GM12801 (cell line): ENCODE data around the gene TBC1D8.

Source experiments
- TF ChIP-seq, protein P1 (sequence below): IDR thresholded peaks from one replicate; pipeline ENCODE4 v1.5.1; 2011; ENCODE audit warnings: control low read depth; ENCODE audit not compliant: insufficient read length; ENCODE audit errors: extremely low read depth

Gene TBC1D8

DNA sequence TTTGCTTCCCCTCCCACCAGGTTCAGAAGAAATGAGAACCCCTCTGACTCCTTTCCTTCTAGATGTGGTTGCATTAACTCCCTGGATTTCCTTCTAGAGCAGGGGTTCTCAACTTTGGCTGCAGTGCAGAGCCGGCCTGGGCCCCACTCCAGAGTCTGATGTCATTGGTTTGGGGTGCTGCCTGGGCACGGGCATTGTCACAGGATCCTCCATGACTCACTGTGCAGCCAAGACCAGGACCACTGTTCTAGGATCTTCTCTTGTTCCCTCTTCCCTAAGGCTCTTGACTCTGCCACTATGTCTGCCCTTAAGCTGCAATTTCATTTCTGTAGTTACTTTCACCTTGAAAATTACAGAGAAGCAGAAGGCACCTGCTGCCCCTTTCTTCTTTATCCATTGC lies 31.8 kb downstream of the TBC1D8 start:
- TF ChIP-seq, protein P1, sequence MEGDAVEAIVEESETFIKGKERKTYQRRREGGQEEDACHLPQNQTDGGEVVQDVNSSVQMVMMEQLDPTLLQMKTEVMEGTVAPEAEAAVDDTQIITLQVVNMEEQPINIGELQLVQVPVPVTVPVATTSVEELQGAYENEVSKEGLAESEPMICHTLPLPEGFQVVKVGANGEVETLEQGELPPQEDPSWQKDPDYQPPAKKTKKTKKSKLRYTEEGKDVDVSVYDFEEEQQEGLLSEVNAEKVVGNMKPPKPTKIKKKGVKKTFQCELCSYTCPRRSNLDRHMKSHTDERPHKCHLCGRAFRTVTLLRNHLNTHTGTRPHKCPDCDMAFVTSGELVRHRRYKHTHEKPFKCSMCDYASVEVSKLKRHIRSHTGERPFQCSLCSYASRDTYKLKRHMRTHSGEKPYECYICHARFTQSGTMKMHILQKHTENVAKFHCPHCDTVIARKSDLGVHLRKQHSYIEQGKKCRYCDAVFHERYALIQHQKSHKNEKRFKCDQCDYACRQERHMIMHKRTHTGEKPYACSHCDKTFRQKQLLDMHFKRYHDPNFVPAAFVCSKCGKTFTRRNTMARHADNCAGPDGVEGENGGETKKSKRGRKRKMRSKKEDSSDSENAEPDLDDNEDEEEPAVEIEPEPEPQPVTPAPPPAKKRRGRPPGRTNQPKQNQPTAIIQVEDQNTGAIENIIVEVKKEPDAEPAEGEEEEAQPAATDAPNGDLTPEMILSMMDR, result no peak

DNA sequence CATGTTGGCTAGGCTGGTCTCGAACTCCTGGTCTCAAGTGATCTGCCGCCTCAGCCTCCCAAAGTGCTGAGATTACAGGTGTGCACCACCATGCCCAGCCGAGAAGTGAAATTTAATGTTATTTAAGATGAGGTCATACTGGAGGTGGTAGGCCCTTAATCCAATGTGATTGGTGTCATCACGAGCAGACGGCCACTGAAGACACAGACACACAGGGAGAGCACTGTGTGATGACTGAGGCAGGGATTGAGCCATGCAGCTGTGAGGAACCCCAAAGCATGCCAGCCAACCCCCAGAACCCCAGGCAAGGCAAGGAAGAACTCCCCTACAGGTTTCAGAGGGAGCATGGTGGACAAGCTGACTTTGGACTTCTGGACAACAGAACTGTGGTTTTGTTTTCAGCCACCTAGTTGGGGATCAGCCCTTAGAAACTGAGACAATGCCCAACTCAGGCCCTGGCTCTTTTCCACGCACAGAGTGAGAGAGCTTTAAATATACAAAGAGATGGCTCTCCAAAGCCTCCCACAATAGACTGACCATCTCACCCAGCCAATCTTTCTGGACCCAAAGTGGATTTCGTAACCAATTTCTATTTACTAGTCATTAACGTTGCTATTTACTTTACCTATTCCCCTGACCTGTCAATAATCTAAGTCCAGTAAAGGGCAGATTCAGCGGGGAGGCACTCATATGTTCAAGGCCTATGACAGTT lies 34.2 kb downstream of the TBC1D8 start:
- TF ChIP-seq, protein P1, result no peak

DNA sequence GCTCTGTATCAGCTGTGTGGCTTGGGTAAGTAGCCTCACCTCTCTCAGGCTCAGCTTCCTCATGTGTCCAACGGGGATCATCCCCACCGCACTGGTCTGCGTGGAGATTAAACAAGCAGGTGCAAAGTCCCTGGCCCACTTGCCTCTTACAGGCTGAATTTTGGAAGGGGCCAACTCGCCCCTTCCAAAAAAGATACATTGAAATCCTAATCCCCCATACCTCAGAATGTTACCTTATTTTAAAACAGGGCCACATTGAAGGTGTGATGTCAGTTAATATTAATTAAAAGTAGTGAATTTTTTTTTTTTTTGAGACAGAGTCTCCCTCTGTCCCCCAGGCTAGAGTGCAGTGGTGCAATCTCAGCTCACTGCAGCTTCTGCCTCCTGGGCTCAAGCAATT lies 34.8 kb downstream of the TBC1D8 start:
- TF ChIP-seq, protein P1, result no peak

DNA sequence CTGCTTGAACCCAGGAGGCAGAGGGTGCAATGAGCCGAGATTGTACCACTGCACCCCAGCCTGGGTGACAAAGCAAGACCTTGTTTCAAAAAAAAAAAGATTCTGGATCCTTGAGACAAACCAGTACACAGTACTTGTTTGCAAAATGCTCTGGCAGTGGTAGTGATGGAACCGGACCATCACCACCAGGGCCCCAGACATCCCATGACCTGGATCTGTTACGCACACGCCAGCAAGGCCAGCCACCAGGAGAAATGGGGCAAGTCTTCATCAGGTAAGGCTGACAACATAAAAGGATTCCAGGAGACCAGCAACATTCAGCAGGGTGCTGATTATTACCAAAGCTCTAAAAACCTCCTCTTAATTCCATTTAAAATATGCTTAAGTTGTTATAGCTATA lies 35.5 kb downstream of the TBC1D8 start:
- TF ChIP-seq, protein P1, result no peak

DNA sequence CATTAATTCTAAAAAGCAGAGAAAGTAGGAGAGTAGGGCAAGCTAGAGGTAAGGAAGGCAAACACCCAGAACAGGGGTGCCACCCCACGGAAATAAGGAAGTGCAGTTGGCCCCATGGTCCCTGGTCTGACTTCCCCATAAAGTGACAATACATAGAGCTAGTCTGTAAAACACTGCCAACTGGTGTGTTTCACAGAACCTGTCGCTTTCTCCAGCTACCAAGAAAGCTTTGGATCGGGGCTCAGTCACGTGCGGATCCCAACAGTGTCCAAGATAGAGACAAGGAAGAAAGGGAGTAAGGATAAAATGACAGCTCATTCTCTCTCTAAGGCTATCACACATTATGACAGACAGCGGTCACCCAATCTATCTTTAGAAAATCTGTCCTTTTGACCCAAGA lies 36.4 kb downstream of the TBC1D8 start:
- TF ChIP-seq, protein P1, result no peak

DNA sequence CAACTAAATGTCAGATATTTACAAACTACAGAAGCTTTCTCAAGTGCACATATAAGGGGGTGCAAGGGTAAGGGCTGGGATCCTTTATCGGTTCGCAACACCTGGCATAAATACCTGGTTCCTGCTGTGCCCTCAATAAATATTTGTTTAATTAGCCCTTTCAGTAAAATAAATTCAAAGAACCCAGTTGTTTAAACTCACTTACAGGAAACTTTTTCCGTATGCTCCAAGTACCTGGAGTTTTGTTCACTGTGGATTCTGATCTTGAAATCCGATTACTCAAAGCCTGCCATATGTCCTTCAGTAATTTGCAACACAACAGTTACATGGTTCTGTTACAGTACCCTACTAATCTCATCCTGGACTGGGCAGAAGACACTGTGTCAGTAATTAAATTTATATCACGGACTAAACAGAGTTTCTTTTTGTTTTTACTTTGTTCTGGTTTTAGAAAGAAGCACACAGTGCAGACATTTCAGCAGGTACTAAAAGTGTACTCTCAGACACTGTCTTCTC lies 36.9 kb downstream of the TBC1D8 start:
- TF ChIP-seq, protein P1, result no peak

DNA sequence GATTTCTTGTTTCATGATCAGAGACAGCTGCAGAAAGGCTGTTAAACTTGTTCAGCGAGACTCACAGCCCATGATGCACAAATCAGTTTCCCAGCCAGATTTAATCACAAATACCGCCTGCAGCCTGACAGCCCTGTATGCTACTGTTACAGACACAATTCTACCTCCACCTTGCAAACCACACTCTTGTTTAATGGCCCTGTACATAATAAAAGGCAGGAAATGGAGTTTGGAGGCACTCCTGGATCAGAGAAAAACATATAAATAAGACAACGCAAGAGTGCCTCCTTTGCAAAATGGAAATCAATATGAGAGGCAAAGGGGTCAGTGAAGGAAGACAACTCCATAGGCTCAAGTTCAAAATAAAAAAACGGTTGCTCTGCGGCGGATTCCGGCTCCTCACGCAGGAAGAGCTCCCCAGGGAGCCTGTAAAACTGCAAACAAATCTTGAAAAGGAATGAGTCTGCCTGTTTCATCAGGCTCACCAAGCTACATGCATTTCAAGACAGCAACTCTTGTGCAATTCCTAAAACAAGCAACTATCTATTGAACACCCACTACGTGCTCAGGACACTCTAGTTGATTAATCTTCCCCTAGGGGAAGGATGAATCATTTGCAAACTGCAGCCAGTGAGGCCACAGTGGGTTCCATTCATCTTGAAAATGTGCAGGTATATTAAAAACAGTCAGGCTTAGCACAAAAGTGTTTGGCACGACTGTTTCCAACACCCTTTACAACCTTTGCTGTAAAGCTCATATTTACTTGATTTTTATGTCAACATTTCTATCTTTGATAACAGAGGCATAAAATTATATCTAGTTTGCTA lies 37.5 kb downstream of the TBC1D8 start:
- TF ChIP-seq, protein P1, result no peak
